Right kidney (tissue), 1 donor: Measurements from ENCODE around the gene KCNH4.
"Not testable (repeated sequence)": the region's sequence is repeated elsewhere in the genome, so short reads cannot be mapped to it uniquely, and the experiment has no call there.

Experiments used
- DNase-seq: peaks from one replicate; pipeline ENCODE4 v3.0.0-alpha.2; 2016

Gene KCNH4

DNA sequence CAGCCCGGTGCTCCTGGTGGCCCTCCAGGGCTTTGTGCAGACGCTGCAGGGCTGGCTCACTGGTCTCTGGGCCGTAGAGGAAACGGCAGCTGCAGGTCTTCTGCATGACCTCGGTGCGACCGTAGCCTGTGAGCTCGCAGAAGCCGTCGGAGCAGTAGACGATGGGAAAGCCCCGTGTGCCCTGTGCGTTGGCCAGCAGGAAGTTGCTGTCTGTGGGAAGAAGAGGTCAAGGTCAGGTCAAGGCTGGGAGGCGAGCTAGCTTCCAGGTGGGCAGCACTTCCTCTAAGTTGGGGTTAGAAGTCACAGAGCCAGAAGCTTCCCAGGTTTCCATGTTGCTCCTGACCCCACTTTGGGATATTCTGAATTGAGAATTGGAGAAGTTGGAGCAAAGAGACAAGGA, 2.1 kb downstream of the KCNH4 start:
- DNase-seq: no peak

DNA sequence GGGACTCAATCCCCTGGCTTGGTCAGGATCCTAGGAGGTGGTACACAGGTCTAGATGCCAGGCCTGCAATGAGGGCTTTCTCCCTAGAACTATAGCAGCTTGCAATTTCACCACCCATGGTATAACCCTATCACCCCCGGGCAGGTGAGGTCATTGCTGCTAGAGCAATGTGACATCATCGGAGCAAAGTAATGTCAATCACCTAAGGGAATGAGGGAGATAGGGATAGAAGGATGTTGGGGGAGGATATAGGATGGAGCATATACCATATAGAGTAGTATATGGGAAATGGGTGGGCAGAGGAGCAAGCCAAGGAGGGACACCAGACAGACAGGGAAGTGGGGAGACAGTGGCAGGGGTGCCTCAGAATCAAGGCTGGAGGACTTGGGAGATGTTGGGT, 3.3 kb downstream of the KCNH4 start:
- no peak for DNase-seq

DNA sequence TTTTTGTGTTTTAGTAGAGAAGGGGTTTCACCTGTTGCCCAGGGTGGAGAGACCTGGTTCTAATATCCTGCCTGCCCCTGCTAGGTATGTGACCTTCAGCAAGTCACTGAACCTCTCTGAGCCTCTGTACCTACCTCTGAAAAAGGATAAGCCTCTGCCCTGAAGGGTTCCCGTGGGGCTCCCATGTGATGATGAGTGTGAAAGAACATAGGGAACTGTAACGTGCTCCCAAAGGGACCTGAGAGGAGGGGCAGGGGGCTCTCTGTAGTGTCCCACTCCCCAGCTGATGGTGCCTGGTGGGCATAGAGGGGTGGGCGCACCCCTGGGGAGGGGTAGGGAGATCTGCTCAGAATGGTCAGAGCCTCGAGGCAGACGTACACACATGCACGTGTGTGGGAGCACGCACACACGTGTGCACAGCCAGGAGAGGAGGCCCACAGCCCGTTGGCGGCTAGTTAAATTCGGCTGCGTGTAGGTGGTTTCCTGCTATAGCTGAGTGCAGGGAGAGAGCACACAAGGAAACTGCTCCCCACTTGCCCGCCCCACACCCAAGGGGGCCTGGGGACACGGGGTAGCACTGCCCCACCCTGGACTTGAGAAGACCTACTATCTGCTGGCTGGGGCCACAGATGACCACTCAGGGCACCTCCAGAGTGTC, 6.7 kb downstream of the KCNH4 start:
- DNase-seq: no peak

DNA sequence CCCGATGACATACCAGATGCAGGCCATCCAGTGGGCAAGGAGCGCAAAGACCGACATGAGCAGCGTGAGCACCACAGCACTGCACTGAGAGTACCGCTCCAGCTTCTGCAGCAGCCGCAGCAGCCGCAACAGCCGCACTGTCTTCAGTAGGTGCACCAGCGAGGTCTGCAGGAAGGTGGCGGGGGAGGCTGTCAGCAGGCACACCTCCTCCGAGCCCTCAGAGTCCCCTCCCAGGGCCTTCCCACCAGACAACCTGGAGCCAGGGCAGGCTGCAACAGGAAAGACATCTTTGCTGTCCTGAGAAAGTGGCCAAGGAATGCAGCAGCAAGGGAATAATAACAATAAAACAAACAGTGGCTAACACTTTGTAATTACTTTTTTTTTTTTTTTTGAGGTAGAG, 9.1 kb downstream of the KCNH4 start:
- no peak for DNase-seq

DNA sequence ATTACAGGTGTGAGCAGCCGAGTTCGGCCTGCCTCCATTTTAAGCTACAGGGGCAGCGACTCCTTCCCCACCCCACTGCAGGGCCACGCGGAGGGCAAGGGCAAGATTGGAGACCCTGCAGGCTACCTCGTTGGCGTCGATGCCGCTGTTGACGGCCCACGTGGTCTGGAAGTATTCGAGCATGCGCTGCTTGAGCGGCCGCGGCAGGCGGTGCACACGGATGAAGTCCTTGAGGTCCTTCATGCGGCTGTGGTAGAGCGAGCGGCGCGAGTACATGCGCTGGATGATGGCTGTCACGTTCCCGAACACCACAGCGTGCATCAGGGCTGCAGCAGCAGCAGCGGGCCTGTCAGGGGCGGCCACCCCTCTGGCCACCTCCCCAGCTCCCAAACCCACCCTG, 11.6 kb downstream of the KCNH4 start:
- DNase-seq: no peak

DNA sequence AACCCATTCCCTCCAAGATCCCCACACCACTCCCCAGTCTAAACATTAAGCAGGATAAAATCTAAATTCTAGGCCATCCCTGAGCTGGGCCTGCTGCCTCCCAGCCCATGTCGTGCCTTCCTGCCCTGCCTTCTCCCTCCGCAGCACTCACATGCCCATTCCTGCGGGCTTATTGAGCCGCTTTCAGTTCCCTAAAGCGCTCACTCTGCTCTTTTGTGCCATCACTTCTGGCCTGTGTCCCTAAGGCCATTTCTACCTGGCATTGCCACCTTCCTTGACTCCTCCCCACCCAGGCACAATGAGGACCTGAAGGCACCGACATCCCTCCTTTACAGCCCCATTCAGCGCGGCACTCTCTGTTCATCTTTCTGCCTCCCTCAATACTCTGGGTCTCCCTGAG, 13.1 kb downstream of the KCNH4 start:
- DNase-seq: no peak

DNA sequence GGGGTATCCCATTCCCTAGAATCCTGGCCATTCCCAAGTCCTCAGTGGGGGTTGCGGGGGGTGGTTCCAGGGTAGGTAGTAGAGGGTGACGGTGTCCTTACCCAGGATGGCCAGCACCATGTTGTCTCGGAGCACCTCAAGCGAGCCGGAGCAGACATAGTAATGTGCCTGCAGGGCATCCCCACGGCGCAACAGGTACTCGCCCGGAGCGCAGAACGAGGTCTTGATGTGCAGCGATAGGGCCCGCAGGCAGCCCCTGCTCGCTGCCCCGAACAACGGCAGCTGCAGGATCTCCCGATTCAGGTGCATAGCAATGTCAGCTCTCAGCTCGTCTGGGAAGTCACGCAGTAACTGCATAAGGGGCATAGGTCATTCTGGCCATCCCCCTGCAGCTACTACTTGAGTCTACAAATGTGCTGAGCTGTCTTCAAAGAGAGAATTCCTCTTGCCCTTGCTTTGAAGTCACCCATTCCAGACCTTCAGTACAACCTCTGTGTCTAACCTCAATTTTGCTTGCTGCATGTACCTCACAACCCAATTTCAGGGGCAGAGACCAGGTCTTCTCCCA, 14.7 kb downstream of the KCNH4 start:
- no peak for DNase-seq

DNA sequence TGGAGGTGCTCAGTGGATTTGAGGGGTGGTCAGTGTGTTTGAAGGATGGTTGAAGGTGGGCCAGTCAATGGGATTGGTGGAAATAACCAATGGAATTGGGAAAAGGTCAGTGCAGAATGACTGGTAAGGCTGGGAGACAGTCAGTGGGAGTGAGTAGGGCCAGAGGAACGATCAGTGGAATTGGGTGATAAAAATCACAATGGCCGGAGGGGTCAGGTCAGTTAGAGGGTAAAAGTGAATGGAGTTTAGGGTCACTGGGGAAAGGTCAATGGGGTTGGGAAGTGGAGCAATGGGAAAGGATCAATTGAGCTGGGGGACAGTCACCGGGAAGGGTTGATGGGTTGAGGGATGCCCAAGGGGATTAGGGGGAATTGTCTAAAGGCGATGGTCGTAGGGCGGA, 15.2 kb downstream of the KCNH4 start:
- no peak for DNase-seq

DNA sequence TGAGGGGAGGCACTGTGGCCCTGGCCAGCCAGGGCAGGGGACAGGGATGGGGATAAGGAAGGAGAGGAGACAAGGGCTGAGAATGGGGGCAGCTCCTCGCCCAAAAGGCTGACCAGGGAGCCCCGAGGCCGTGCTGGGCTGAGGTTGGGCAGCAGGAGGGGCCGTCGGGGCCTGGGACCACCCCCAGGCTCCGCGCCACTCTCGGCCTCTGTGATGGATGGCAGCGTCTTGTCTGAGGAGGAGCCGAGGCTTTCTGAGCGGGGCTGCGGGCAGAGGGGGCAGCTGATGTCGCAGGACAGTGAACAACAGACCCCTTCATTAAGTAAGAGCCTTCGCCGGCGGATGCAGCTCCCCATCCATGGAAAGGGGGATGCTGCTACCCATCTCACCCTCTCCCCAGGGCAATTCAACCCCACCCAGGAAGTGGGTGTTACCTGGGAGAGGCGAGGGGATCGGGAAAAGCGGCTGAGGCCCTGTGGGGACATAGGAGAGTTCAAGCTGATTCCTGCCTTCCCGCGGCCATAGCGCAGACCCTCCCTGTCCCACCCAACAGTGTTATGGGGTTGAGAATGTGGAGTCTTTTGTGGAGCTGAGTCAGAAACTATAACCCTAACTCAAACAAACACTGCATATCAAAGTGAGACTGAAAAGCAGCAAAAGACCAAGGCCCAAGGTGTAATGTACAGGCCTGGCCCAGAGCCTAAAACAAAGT, 17.1 kb downstream of the KCNH4 start:
- no peak for DNase-seq

DNA sequence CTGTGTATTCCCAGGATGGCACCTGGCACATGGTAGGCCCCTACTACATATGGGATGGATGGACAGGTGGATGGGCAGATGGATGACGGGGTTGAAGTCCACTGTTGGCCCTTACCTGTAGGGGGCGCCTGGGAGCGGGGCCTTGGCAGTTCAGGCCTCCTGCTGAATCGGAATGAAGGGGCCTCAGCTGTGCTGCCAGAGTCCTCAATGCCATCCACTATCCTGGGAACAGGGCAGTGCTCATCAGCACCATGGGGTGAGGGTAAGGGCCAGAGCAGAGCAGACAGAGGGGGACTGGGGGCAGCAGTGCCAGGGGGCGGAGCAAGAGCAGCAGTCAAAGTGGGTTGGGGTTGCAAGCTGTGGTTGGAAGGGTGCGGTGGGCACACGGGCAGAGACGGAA, 17.8 kb downstream of the KCNH4 start:
- DNase-seq: no peak

DNA sequence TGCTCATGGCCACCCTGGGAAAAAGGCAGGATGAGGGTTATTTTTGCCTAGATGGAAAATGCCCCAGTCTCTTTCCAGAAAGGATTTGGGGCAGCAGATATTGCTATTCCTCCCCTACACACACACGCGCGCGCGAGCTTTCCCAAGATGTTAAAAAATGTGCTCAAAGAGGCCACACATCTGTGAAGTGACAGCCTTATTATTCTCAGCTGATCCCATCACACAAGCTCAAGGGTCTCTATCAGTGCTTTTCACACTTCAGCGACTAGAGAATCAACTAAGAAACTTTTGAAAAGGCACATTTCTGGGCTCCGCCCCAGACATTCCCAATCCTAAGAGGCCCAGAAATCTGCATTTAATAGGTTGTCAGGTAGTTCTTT, 20.4 kb downstream of the KCNH4 start:
- DNase-seq: no peak

DNA sequence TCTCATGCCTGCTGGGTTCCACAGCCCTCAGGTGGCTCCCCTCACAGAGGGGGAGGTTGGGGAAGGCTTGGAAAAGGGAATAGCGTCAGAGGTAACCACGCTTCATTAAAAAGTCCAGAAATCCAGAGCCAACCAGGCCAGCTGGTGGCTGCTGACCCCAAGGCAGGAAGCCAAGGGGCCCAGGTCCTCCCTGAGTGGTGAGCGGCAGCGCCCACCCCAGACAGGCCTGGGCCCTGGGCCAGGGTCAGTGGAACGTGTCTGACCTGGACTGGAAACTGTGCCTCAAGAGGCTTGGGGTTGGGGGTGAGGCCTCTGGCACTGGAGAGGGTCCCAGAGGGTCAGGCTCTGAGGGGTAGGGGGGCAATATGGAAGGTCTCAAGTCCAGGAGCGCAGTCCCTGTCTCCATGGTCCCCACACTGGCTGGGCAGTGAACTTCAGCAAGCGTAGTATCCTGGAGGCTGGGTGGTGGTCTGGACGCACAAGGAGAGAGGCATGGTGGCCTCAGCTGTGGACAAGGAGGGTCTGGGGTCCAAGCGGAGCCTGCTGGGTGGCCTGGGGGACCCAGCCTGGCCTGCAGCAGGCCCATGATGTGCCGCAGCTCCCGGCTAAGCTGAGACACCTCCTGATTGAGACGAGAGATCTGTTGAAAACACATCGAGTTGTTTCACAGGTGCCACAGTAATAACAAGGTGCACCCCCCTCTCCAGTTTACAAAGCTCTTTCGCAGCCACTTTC, 21.0 kb downstream of the KCNH4 start:
- no peak for DNase-seq

DNA sequence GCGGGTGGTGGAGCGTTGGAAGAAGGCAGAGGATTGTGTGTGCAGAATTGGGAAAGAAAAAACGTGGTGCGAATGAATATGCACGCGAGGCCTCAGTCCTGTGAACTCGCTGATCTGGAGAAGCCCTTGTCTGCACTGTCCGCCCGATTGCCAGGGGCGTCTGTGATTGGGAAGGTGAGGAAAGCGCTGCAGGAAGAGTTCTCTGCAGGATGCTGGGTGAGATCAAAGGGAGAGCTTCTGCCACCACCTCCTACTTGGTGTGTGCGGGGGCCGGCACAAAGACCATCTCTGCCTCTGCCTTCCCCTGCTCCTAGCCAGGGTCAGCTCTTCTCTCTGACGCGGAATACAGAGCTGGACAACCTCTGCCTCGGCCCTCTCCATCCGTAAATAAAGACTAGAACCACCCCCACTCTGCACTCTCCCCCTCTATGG, 25.3 kb downstream of the KCNH4 start:
- DNase-seq: no peak

DNA sequence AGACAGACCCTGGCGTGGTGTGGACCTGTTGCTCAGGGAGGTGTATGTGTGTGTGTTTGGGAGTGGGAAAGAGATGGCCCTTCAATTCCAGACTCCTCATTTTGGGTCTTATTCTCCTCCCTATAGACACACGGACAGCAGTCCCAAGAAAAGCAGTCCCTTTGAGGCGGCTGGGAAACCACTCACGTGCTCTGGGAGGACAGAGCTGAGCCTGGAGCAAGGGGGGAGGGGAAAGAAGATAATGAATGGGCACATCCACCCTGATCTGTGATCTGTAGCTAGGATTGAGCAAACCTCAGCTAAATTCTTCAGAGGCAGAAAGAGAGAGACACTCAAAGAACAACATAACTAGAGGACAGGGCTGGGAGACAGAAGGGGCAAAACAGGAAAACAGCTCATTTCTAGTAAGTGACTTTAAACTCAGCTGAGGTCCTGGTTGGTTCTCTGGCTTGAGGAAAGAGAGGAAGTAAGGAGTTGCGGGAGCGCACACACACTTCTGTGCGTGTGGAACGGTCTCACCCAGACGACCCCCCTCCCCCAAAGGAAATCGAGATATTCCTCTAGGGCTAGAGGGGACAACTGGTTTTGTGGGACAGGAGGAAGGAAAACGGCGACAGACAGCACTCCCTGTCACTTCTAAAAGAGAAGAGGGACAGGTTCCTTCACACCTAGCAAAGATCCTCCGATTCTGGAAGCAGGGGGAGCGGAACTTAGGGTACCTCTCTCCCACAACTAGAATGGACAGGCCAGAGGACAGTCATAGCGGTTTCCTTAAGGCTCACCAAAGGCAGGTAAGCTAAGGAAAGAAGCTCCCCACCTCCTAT, 26.8 kb downstream of the KCNH4 start:
- DNase-seq: no peak

DNA sequence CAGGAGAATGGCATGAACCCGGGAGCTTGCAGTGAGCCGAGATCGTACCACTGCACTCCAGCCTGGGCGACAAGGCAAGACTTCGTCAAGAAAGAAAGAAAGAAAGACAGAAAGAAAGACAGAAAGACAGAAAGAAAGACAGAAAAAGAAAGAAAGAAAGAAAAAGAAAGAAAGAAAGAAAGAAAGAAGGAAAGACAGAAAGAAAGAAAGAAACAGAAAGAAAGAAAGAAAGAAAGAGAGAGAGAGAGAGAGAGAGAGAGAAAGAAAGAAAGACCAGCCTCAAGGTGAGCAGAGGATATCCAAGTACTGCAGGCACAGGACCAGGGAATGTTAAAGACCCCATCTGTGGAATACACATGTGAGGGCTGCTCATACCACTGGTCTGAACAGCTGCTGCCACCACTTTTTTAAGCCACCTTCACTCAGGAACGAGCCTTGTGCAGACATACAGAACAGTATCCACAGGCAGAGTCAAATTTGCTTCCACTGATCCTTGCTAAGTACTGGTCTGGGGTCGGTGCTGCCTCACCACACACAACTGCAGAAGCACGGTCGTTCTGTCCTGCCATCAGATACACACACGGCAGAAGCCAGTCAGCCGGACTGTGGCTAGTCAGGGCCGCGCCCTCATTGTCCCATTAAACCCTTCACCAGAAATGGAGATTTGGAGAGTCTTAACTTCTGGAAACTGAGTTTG, 33.9 kb downstream of the KCNH4 start:
- no peak for DNase-seq

DNA sequence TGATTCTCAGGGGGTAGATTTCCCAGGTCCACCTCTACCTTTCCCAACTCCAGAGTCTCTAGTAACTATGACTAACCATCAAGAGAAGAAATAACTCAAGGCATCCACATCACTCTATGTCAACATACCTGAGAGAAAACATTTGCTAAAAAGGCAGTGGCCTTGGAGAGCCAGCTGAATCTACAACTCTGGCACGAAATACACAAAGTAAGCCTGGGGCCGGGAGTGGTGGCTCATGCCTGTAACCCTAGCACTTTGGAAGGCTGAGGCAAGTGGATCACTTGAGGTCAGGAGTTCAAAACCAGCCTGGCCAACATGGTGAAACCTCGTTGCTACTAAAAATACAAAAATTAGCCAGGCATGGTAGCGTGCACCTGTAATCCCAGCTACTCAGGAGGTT, 37.8 kb downstream of the KCNH4 start:
- DNase-seq: not testable (repeated sequence)

DNA sequence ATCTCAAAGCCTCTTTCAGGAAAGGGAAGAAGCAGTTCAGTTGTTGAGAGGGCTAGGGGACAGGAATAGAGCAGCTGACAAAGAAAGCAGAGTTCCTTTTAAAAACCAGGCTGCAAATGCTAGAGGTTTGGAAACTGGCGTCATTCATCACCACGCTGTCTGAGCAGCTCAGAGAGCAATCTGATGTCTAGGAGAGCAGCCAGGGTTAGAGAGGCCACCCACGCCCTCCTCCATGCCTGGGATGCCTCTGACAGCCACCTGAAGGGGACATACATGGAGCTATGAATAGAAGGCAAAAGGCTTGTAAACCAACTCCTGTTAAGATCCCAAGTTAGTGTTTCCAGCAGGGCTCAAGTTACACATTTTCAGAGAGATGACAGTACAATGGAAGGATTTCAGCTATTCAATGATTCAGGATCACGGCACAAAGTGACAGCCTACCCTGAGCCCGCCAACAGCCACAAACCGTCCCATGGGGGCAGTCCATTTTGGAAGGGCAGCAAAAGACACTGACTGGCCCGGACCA, 38.5 kb downstream of the KCNH4 start:
- no peak for DNase-seq

DNA sequence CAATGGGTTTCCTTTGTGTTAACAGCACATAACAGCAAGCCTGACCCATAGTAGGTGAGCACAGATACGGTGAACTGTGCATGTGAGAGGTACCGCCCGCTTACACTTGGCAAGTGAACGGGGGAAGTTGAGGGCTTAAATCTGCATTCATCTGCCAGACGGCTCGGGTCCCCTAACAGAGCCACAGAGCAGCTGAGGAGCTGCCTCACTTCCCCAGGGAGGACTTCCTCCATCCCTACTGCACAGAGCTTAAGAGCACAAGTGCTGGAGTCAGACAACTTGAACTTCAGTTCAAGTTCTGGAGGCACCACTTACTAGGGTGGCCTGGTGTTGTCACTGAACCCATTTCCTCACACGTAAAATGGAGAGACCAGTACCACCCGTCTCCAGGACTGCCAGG, 39.6 kb downstream of the KCNH4 start:
- no peak for DNase-seq

DNA sequence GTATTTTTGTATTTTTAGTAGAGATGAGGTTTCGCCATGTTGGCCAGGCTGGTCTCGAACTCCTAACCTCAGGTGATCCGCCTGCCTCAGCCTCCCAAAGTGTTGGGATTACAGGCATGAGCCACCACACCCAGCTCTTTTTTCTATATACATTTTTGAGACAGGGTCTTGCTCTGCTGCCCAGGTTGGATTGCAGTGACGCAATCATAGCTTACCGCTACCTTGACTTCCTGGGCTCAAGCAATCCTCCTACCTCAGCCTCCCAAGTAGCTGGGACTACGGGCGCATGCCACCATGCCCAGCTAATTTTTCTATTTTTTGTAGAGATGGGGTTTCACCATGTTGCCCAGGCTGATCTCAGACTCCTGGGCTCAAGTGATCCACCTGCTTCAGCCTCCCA, 40.3 kb downstream of the KCNH4 start:
- not testable (repeated sequence) for DNase-seq

DNA sequence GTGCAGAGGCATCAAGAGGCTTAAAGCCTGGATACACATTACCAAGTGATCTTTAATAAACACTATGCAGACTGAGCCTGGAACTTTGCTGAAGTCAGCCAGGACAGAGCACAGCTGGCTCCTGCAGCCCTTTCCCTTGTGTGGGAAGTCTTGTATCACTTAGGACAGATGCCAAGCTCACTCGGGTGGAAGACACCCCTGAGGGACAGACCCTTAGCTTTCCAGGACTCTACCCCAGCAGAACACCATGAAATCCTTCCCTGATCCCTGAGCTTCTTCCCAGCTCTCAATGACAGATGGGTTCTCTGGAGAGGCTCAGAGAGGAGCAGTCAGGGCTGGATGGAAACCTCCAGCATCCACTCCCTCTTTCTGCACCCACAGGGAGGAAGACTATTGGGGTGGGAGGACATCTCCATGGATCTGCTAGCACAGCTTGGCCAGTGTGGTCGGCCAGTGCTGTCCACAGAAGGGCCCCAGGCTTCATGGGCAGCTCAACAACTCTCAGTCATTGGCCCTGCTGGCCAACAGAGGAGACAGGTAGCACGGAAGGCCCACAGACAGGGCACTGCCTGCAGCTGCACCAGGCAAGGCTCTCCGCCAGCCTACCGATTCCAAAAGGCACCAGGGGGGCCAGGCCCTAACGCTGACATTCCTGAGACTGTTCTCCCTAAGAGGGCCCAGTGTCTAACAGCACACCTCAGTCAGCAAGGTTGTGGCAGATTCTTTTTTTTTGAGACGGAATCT, 42.0 kb downstream of the KCNH4 start:
- DNase-seq: no peak

DNA sequence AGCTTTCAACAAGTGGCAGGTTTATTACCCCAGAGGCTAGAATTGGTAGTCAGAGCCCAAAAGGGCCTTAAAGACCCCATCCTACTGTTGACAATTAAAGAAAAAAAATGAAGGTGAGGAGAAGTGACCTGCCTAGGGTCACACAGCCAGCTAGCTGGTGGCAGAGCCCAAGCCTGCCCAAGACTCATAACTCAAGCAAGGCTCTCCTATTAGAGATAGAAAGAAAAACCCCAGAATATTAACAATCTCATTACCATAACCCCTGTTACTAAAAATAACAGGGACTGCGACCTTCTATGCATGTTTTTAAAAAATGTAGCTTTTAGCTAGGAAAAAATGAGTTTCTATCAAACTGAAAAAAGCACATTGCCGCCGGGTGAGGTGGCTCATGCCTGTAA, 44.3 kb downstream of the KCNH4 start:
- no peak for DNase-seq
